ENCODE results near the gene CHCHD3. TPM values are rescaled to one million over a fixed set of nuclear protein-coding genes. Genes with fewer than 3 reads are reported as not detected.

Gene CHCHD3
- total and polyA plus RNA-seq, 9 of the 15 experiments (the other 6 are each of a cell fraction or from before 2014, with no cell fraction given), result 66.2 to 279 (median 204) TPM

GRCh38 chr7:132755538-132756483 lies 326.1 kb downstream of the CHCHD3 start:
- DNase-seq (ENCODE audit: extremely low read depth in 1 of 4, low spot score in 3 of 4) (no peak), FAIRE-seq (no peak), ATAC-seq (peak; percentile 35; the same call in 1 of the 3 replicates)
- no peak overlapping the region; a peak in 1 of 4 replicates for H3K9ac ChIP-seq (ENCODE audit: insufficient read depth in 1 of 2, low read depth in 2 of 2, low read length in 2 of 2)
- intact Hi-C loops (cut with micrococcal nuclease) (no loop called here), in situ Hi-C loops (cut with MboI) (no loop called here)
- no peak overlapping the region for H3K4me3 ChIP-seq
- H4K20me1 ChIP-seq (replicated peaks; ENCODE audit: control insufficient read depth, insufficient read depth, low read length), result no peaks in the 10 kb centered on the region; the same call in 1 of the 2 replicates
- H3K9me3 ChIP-seq (replicated peaks; ENCODE audit: control insufficient read depth, insufficient read depth, low read depth, low read length), result no peaks in the 10 kb centered on the region
- H3K79me2 ChIP-seq (ENCODE audit: control insufficient read depth, insufficient read depth, low read length), result no peaks in the 10 kb centered on the region
- TF ChIP-seq CTCF (IDR thresholded peaks at IDR 0.05 in 2 of 3, conservative IDR thresholded peaks at IDR 0.05 in 1 of 3; ENCODE audit: insufficient read depth in 2 of 3, low read depth in 1 of 3, low read length in 3 of 3) (0 out of 6 replicates have a peak, but pooled peaks of 1 of the 3 experiments have one; percentile 16), E2F8 (IDR thresholded peaks at IDR 0.05; ENCODE audit: low read depth, partially characterized antibody) (no peak)
- ChIA-PET POLR2A (interaction anchor here (0.6 to 0.7 kb wide), 2 partner anchors 117 to 374 kb away, joined by 3 read pairs; no protein-coding TSS in a partner anchor), CTCF (ENCODE audit: low intra/inter-chr PET ratio) (no interaction called here)
- no peak overlapping the region for H2AFZ ChIP-seq (ENCODE audit: low read depth, low read length)
- peaks cover 0 to 4% of the 10 kb centered on the region in 2 experiments; a peak in 1 of 5 replicates for H3K4me1 ChIP-seq (replicated peaks in 1 of 2; ENCODE audit: control insufficient read depth in 2 of 2, insufficient read depth in 2 of 2, low read length in 2 of 2)
- H3K9me1 ChIP-seq (ENCODE audit: control insufficient read depth, insufficient read depth, low read length), result no peaks in the 10 kb centered on the region
- no TSS peak for BruUV-seq (replicated peaks)
- H3K36me3 ChIP-seq (ENCODE audit: control insufficient read depth, insufficient read depth, low read length), result no peaks in the 10 kb centered on the region
- no peak overlapping the region for H3K4me2 ChIP-seq (ENCODE audit: insufficient read depth, low read length)
- WGBS (ENCODE audit: insufficient coverage, low coverage, missing lambda C conversion rate), result 0% methylated on average over 5 of the region's 5 CpGs
- no peak overlapping the region for H3K27ac ChIP-seq (ENCODE audit: extremely low read depth, low read depth, low read length)
- H3K27me3 ChIP-seq (ENCODE audit: control insufficient read depth in 2 of 2, insufficient read depth in 2 of 2, low read length in 2 of 2), result peaks cover 19 to 51% of the 10 kb centered on the region in 2 experiments

Data from K562 (cell line).